HepG2 (cell line): ENCODE data around the gene ARL9. TPM values are rescaled to one million over a fixed set of nuclear protein-coding genes. Genes with fewer than 3 reads are reported as not detected.
A peak's percentile ranks its signal among the peaks of the same experiment; 100 is the strongest.

ENCODE experiments used
- AGO2 ChIP-seq: fragments of 200-400 bp; formaldehyde crosslinking; optimal IDR thresholded peaks from 2 replicates; pipeline ENCODE3; 2017; ENCODE audit warnings: mild to moderate bottlenecking, low read depth, low read length, moderate library complexity
- ASH2L ChIP-seq: fragments of 300-600, 200-600 bp; sonication (generic); IDR thresholded peaks from 2 replicates; pipeline ENCODE4 v1.7.0; 2017; ENCODE audit warnings: low read depth, mild to moderate bottlenecking, moderate library complexity, mixed read lengths, low read length; ENCODE audit not compliant: insufficient read length
- ATF3 ChIP-seq: sonication (generic); formaldehyde crosslinking; IDR thresholded peaks from 2 replicates; pipeline ENCODE4 v1.4.0; 2020; ENCODE audit warnings: missing genetic modification reagents
- CHD4 ChIP-seq: fragments of 200-600 bp; sonication (generic); IDR thresholded peaks from 2 replicates; pipeline ENCODE4 v1.7.0; 2017; ENCODE audit warnings: mild to moderate bottlenecking, low read length, borderline replicate concordance
- E2F1 ChIP-seq: sonication (generic); formaldehyde crosslinking; IDR thresholded peaks from 2 replicates; pipeline ENCODE4 v1.5.0; 2020; ENCODE audit warnings: missing genetic modification reagents
- E2F2 ChIP-seq: sonication (generic); formaldehyde crosslinking; IDR thresholded peaks from 2 replicates; pipeline ENCODE4 v1.4.0; 2020; ENCODE audit warnings: missing genetic modification reagents, borderline replicate concordance
- ELF1 ChIP-seq: sonication (generic); formaldehyde crosslinking; IDR thresholded peaks from 2 replicates; pipeline ENCODE4 v1.4.0; 2020; ENCODE audit warnings: missing genetic modification reagents
- ETV5 ChIP-seq: IDR thresholded peaks from 2 replicates; pipeline ENCODE4 v1.6.1; 2018; ENCODE audit warnings: missing biosample characterization, missing genetic modification reagents, inconsistent platforms, borderline replicate concordance
- FOXK2 ChIP-seq: fragments of 450-650 bp; IDR thresholded peaks from 2 replicates; pipeline ENCODE4 v1.6.1; 2016
- JDP2 ChIP-seq: sonication (generic); formaldehyde crosslinking; IDR thresholded peaks from 2 replicates; pipeline ENCODE4 v1.8.1; 2022; ENCODE audit warnings: missing genetic modification reagents, borderline replicate concordance
- MIER3 ChIP-seq: IDR thresholded peaks from 2 replicates; pipeline ENCODE4 v1.6.1; 2016; ENCODE audit warnings: missing compliant biosample characterization, borderline replicate concordance
- REPIN1 ChIP-seq: sonication (generic); formaldehyde crosslinking; IDR thresholded peaks from 2 replicates; pipeline ENCODE4 v1.8.0; 2022; ENCODE audit warnings: missing genetic modification reagents, low read depth, mild to moderate bottlenecking, borderline replicate concordance
- RXRB ChIP-seq: IDR thresholded peaks from 2 replicates; pipeline ENCODE4 v1.6.1; 2016; ENCODE audit warnings: borderline replicate concordance, missing genetic modification reagents, missing compliant biosample characterization
- SETDB1 ChIP-seq: sonication (generic); formaldehyde crosslinking; IDR thresholded peaks from 2 replicates; pipeline ENCODE4 v1.5.1; 2020; ENCODE audit warnings: missing genetic modification reagents, mild to moderate bottlenecking, borderline replicate concordance
- TBX3 ChIP-seq: fragments of 450-650 bp; IDR thresholded peaks from 2 replicates; pipeline ENCODE4 v1.6.1; 2017; ENCODE audit warnings: antibody characterized with exemption, mild to moderate bottlenecking, inconsistent platforms, borderline replicate concordance
- WIZ ChIP-seq: sonication (generic); formaldehyde crosslinking; IDR thresholded peaks from 2 replicates; pipeline ENCODE4 v1.5.1; 2020; ENCODE audit warnings: mild to moderate bottlenecking, missing genetic modification reagents
- ZFP36L1 ChIP-seq: sonication (generic); formaldehyde crosslinking; IDR thresholded peaks from 2 replicates; pipeline ENCODE4 v1.8.0; 2022; ENCODE audit warnings: mild to moderate bottlenecking, missing genetic modification reagents, moderate library complexity
- ZNF501 ChIP-seq: sonication (generic); formaldehyde crosslinking; IDR thresholded peaks from 2 replicates; pipeline ENCODE4 v1.5.1; 2020; ENCODE audit warnings: mild to moderate bottlenecking, moderate library complexity, missing genetic modification reagents
- ZNF552 ChIP-seq: sonication (generic); formaldehyde crosslinking; IDR thresholded peaks from 2 replicates; pipeline ENCODE4 v1.9.0; 2022; ENCODE audit warnings: missing genetic modification reagents, mild to moderate bottlenecking, borderline replicate concordance
- ZNF563 ChIP-seq: sonication (generic); formaldehyde crosslinking; IDR thresholded peaks from 2 replicates; pipeline ENCODE4 v1.8.0; 2022; ENCODE audit warnings: mild to moderate bottlenecking, moderate library complexity, missing genetic modification reagents
- ZNF598 ChIP-seq: sonication (generic); formaldehyde crosslinking; IDR thresholded peaks from 2 replicates; pipeline ENCODE4 v1.5.1; 2020; ENCODE audit warnings: mild to moderate bottlenecking, missing genetic modification reagents, borderline replicate concordance
- ZNF614 ChIP-seq: IDR thresholded peaks from 2 replicates; pipeline ENCODE4 v1.6.1; 2018; ENCODE audit warnings: missing biosample characterization, missing genetic modification reagents, inconsistent platforms, borderline replicate concordance
- ZNF691 ChIP-seq: sonication (generic); formaldehyde crosslinking; IDR thresholded peaks from 2 replicates; pipeline ENCODE4 v1.4.0; 2020; ENCODE audit warnings: missing genetic modification reagents, low read depth, mild to moderate bottlenecking, borderline replicate concordance
- ZNF816 ChIP-seq: sonication (generic); formaldehyde crosslinking; IDR thresholded peaks from 2 replicates; pipeline ENCODE4 v1.8.0; 2022; ENCODE audit warnings: missing genetic modification reagents, mild to moderate bottlenecking, borderline replicate concordance
- polyA plus RNA-seq, 8 experiments: library from polyadenylated mRNA; depleted of rRNA in 3 of 8; stranded (reverse) in 7 of 8; unstranded in 1 of 8; fragments of >200 nt; fragmentation: Illumina TruSeq in 4 of 8; extraction: Trizol in 4 of 8; gene quantifications; 2 replicates each; pipeline versions ENCODE4 v1.2.1 to v1.2.3, GENCODE V29; 2011 to 2016; ENCODE audit warnings: low read depth in 4 of 8, missing spikeins in 1 of 8, mixed read lengths in 1 of 8; ENCODE audit not compliant: insufficient read depth in 1 of 8
- total RNA-seq, 5 experiments: library from RNA; depleted of rRNA; stranded (reverse); fragments of >200 nt; fragmentation: Illumina TruSeq; extraction: Trizol; gene quantifications; 2 replicates each; pipeline ENCODE4 v1.2.3, GENCODE V29; 2016; ENCODE audit warnings: low read depth in 1 of 5
- TF ChIP-seq, protein P1 (sequence below): sonication (generic); formaldehyde crosslinking; IDR thresholded peaks from 2 replicates; pipeline ENCODE4 v1.4.0; 2020; ENCODE audit warnings: missing genetic modification reagents

Gene ARL9
- total and polyA plus RNA-seq, 2 of the 13 experiments (the other 11 are each of a cell fraction or from before 2014, with no cell fraction given) = not detected

DNA sequence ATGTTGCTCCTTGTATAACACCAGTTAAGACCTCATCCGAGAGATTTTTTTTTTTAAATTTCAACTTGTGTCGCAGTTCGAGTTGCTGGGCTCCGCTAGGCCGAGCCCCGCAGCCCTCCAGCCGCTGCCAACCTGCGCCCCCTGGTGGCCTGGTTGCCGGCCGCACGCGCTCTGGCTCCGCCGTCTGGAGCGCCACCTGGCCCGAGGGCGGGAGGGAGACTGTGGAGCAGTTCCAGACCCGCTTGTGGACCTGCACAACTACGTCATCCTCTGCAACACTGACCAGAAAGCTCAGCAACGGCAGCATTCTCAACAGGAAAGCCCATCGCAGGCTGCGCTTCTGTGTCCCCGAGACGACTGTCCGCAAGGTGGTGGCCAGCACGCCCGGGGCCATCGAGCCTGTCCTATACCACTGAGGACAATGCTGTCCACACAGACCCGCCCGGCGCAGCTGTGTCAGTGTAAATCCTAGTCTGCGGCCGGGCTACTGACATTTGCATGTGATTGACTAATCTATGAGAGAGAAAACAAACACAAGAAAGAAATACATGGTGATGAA is 39.1 kb downstream of the ARL9 start (continued):
- TF ChIP-seq JDP2 (CRISPR knock-in tag) (no peak), SETDB1 (CRISPR knock-in tag) (no peak), ZNF598 (0 out of 2 replicates have a peak, but pooled peaks have one; percentile 33), AGO2 (no peak), ZFP36L1 (peak; percentile 36; the same call in 1 of the 2 replicates), ZNF691 (CRISPR knock-in tag) (peak; percentile 92; the same call in 1 of the 2 replicates), ELF1 (CRISPR knock-in tag) (no peak), ZNF614 (CRISPR knock-in tag) (0 out of 2 replicates have a peak, but pooled peaks have one; percentile 57), ATF3 (peak; percentile 61), ZNF563 (peak; percentile 54; the same call in 1 of the 2 replicates), ASH2L (peak; percentile 46), MIER3 (CRISPR knock-in tag) (peak; percentile 65; the same call in 1 of the 2 replicates), TBX3 (no peak), CHD4 (no peak), WIZ (CRISPR knock-in tag) (0 out of 2 replicates have a peak, but pooled peaks have one; percentile 46), ETV5 (CRISPR knock-in tag) (peak; percentile 38; the same call in 1 of the 2 replicates), ZNF552 (CRISPR knock-in tag) (peak; percentile 78; the same call in 1 of the 2 replicates), ZNF501 (peak; percentile 82), E2F1 (CRISPR knock-in tag) (0 out of 2 replicates have a peak, but pooled peaks have one; percentile 25), FOXK2 (no peak), E2F2 (CRISPR knock-in tag) (no peak), REPIN1 (CRISPR knock-in tag) (peak; percentile 75; the same call in 1 of the 2 replicates), ZNF816 (CRISPR knock-in tag) (no peak), RXRB (peak; percentile 73)
- TF ChIP-seq, protein P1, sequence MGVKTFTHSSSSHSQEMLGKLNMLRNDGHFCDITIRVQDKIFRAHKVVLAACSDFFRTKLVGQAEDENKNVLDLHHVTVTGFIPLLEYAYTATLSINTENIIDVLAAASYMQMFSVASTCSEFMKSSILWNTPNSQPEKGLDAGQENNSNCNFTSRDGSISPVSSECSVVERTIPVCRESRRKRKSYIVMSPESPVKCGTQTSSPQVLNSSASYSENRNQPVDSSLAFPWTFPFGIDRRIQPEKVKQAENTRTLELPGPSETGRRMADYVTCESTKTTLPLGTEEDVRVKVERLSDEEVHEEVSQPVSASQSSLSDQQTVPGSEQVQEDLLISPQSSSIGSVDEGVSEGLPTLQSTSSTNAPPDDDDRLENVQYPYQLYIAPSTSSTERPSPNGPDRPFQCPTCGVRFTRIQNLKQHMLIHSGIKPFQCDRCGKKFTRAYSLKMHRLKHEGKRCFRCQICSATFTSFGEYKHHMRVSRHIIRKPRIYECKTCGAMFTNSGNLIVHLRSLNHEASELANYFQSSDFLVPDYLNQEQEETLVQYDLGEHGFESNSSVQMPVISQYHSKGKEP = no peak
